NK-92 (cell line): ENCODE results near the gene SLC35A1.
A peak's percentile ranks its signal among the peaks of the same experiment; 100 is the strongest.
"Not testable (repeated sequence)": the region's sequence is repeated elsewhere in the genome, so short reads cannot be mapped to it uniquely, and the experiment has no call there.

Experiments used
- DNase-seq: peaks from one replicate; lab custom pipeline; 2025; ENCODE audit not compliant: unreplicated experiment; lab: John Stamatoyannopoulos, UW

The SLC35A1 gene

GRCh38 chr6:87472525-87473418, at the start of gene SLC35A1:
Gene SLC35A1, plus strand, starts transcription at chr6:87472974. Its CDS starts 30 bp downstream, at chr6:87473004.
- DNase-seq: peak; percentile 5

- DNase-seq: no peak
Measured at GRCh38 chr6:87426789-87427188, 46.0 kb upstream of the SLC35A1 start.

GRCh38 chr6:87430499-87430898, 42.3 kb upstream of the SLC35A1 start:
- no peak for DNase-seq

- no peak for DNase-seq
Measured at GRCh38 chr6:87431263-87431662, 41.5 kb upstream of the SLC35A1 start.

- DNase-seq: no peak
Measured at GRCh38 chr6:87436435-87436834, 36.3 kb upstream of the SLC35A1 start.

GRCh38 chr6:87441711-87442110, 31.1 kb upstream of the SLC35A1 start:
- DNase-seq: no peak

GRCh38 chr6:87444362-87444761, 28.4 kb upstream of the SLC35A1 start:
- DNase-seq: no peak

GRCh38 chr6:87465051-87465450, 7.7 kb upstream of the SLC35A1 start:
- no peak for DNase-seq

GRCh38 chr6:87473419-87473903, 687 bp downstream of the SLC35A1 start:
- no peak for DNase-seq

GRCh38 chr6:87481931-87482330, 9.2 kb downstream of the SLC35A1 start:
- DNase-seq: no peak

- no peak for DNase-seq
Measured at GRCh38 chr6:87482366-87482765, 9.6 kb downstream of the SLC35A1 start.

- DNase-seq: no peak
Measured at GRCh38 chr6:87483929-87484328, 11.2 kb downstream of the SLC35A1 start.

GRCh38 chr6:87484491-87484890, 11.7 kb downstream of the SLC35A1 start:
- DNase-seq: no peak

GRCh38 chr6:87487555-87487954, 14.8 kb downstream of the SLC35A1 start:
- DNase-seq: no peak

- DNase-seq: not testable (repeated sequence)
Measured at GRCh38 chr6:87489326-87489725, 16.6 kb downstream of the SLC35A1 start.

- DNase-seq: no peak
Measured at GRCh38 chr6:87494761-87495422, 22.1 kb downstream of the SLC35A1 start.

GRCh38 chr6:87498048-87498447, 25.3 kb downstream of the SLC35A1 start:
- no peak for DNase-seq

GRCh38 chr6:87501809-87502572, 29.2 kb downstream of the SLC35A1 start:
- no peak for DNase-seq

GRCh38 chr6:87504441-87504840, 31.7 kb downstream of the SLC35A1 start:
- DNase-seq: no peak

- DNase-seq: no peak
Measured at GRCh38 chr6:87514831-87515230, 42.1 kb downstream of the SLC35A1 start.

- no peak for DNase-seq
Measured at GRCh38 chr6:87518453-87518852, 45.7 kb downstream of the SLC35A1 start.
